ENCODE measurements around the gene SYNJ1. TPM values are rescaled to one million over a fixed set of nuclear protein-coding genes. Genes with fewer than 3 reads are reported as not detected.
"Not testable (repeated sequence)": the region's sequence is repeated elsewhere in the genome, so short reads cannot be mapped to it uniquely, and the experiment has no call there.

The SYNJ1 gene
- total RNA-seq, 1 donor from 2014 or later = 6.8 TPM

GRCh38 chr21:32611471-32611997 is 116.3 kb downstream of the SYNJ1 start:
- DNase-seq = no peak

- DNase-seq = not testable (repeated sequence)
Measured at GRCh38 chr21:32610940-32611339, 116.9 kb downstream of the SYNJ1 start.

GRCh38 chr21:32608851-32609250 is 119.0 kb downstream of the SYNJ1 start:
- DNase-seq = no peak

- no peak for DNase-seq
Measured at GRCh38 chr21:32605469-32605868, 122.3 kb downstream of the SYNJ1 start.

- DNase-seq = no peak
Measured at GRCh38 chr21:32604464-32604863, 123.3 kb downstream of the SYNJ1 start.

GRCh38 chr21:32603131-32603530 is 124.7 kb downstream of the SYNJ1 start:
- DNase-seq = no peak

GRCh38 chr21:32602099-32602498 is 125.7 kb downstream of the SYNJ1 start:
- no peak for DNase-seq

- no peak for DNase-seq
Measured at GRCh38 chr21:32599526-32599925, 128.3 kb downstream of the SYNJ1 start.

- DNase-seq = no peak
Measured at GRCh38 chr21:32599091-32599490, 128.7 kb downstream of the SYNJ1 start.

GRCh38 chr21:32597205-32597604 is 130.6 kb downstream of the SYNJ1 start:
- no peak for DNase-seq

GRCh38 chr21:32595431-32595830 is 132.4 kb downstream of the SYNJ1 start:
- no peak for DNase-seq

GRCh38 chr21:32593690-32594089 is 134.1 kb downstream of the SYNJ1 start:
- DNase-seq = no peak

- no peak for DNase-seq
Measured at GRCh38 chr21:32592929-32593502, 134.8 kb downstream of the SYNJ1 start.

GRCh38 chr21:32590130-32590529 is 137.7 kb downstream of the SYNJ1 start:
- DNase-seq = no peak

- DNase-seq = no peak
Measured at GRCh38 chr21:32587651-32588050, 140.2 kb downstream of the SYNJ1 start.

- DNase-seq = no peak
Measured at GRCh38 chr21:32587120-32587519, 140.7 kb downstream of the SYNJ1 start.

- DNase-seq = no peak
Measured at GRCh38 chr21:32585970-32586369, 141.8 kb downstream of the SYNJ1 start.

GRCh38 chr21:32585042-32585710 is 142.6 kb downstream of the SYNJ1 start, which contains the start of gene TCP10L:
Gene TCP10L (minus strand): TSS chr21:32585523. CDS start chr21:32584304, 1,219 bp downstream.
- no peak for DNase-seq

GRCh38 chr21:32584472-32584871 is 143.3 kb downstream of the SYNJ1 start:
- DNase-seq = no peak

- DNase-seq = no peak
Measured at GRCh38 chr21:32581732-32582131, 146.1 kb downstream of the SYNJ1 start.

GRCh38 chr21:32580949-32581348 is 146.9 kb downstream of the SYNJ1 start:
- DNase-seq = no peak

Data from tongue (tissue), 2 donors.